Testis (tissue), 2 donors: ENCODE measurements around the gene CERS2.

Experiments
- CTCF ChIP-seq, 3 experiments: fragments of 450-650 bp in 2 of 3; fragments of 200-600 bp in 1 of 3; sonication (generic) in 1 of 3; IDR thresholded peaks; one replicate each; pipeline ENCODE4 v1.5.1; 2016 to 2019; ENCODE audit warnings: antibody characterized with exemption in 3 of 3, mild to moderate bottlenecking in 2 of 3, moderate library complexity in 1 of 3
- POLR2A ChIP-seq: fragments of 450-650 bp; IDR thresholded peaks from one replicate; pipeline ENCODE4 v1.6.1; 2017; ENCODE audit warnings: antibody characterized with exemption, mild to moderate bottlenecking, moderate library complexity

- TF ChIP-seq CTCF (IDR thresholded peaks at IDR 0.05) (no peak), POLR2A (no peak)
Measured at GRCh38 chr1:150965605-150966004, 9.0 kb downstream of the CERS2 start.
